CD4-positive, CD25-positive, alpha-beta regulatory T cell (primary cell): Measurements from ENCODE around the gene C2CD3. TPM values are rescaled to one million over a fixed set of nuclear protein-coding genes. Genes with fewer than 3 reads are reported as not detected.

Source experiments
- ATAC-seq, 2 donors: fragments of 150-1000 bp; cut with Tn5 transposase; one replicate each; pipeline ENCODE4 v1.10.0; 2021; ENCODE audit warnings: low read depth in 2 of 2, moderate number of reproducible peaks in 2 of 2, moderate library complexity in 1 of 2
- DNase-seq, 3 donors: peaks; one replicate each; pipeline versions ENCODE4 v3.0.0 to v3.0.0-alpha.2; 2012 to 2022; ENCODE audit warnings: mixed read lengths in 1 of 3
- H3K27ac ChIP-seq: one replicate; pipeline ENCODE4 v1.7.0; 2013; ENCODE audit warnings: mild to moderate bottlenecking, low read length; ENCODE audit not compliant: insufficient read depth, poor library complexity, severe bottlenecking
- H3K27me3 ChIP-seq: one replicate; pipeline ENCODE4 v1.7.0; 2013; ENCODE audit warnings: low read length; ENCODE audit not compliant: control insufficient read depth, insufficient read depth
- H3K36me3 ChIP-seq: one replicate; pipeline ENCODE4 v1.7.0; 2013; ENCODE audit warnings: mild to moderate bottlenecking, low read length, moderate library complexity; ENCODE audit not compliant: control insufficient read depth, insufficient read depth
- H3K4me1 ChIP-seq: 2 replicates; pipeline ENCODE4 v1.7.0; 2013; ENCODE audit warnings: mild to moderate bottlenecking, low read length; ENCODE audit not compliant: insufficient read depth, control insufficient read depth, poor library complexity, severe bottlenecking
- H3K4me3 ChIP-seq: one replicate; pipeline ENCODE4 v1.7.0; 2013; ENCODE audit warnings: low read depth, mild to moderate bottlenecking, low read length, moderate library complexity
- H3K9me3 ChIP-seq, 2 experiments: 1 replicate in 1 of 2; 2 replicates in 1 of 2; pipeline ENCODE4 v1.7.0; 2013; ENCODE audit warnings: low read length in 2 of 2, mild to moderate bottlenecking in 1 of 2, moderate library complexity in 1 of 2; ENCODE audit not compliant: control insufficient read depth in 2 of 2
- H3K27ac Mint-ChIP-seq, 3 donors: one replicate each; pipeline ENCODE4 v1.8.0; 2020 to 2022; ENCODE audit warnings: mild to moderate bottlenecking in 3 of 3, mixed read lengths in 3 of 3, moderate library complexity in 2 of 3
- H3K27me3 Mint-ChIP-seq: one replicate; pipeline ENCODE4 v1.8.0; 2022; ENCODE audit warnings: mild to moderate bottlenecking, mixed read lengths
- H3K36me3 Mint-ChIP-seq: one replicate; pipeline ENCODE4 v1.8.0; 2020; ENCODE audit warnings: mixed read lengths
- H3K4me1 Mint-ChIP-seq, 4 donors: one replicate each; pipeline ENCODE4 v1.8.0; 2020 to 2022; ENCODE audit warnings: mixed read lengths in 4 of 4, mild to moderate bottlenecking in 1 of 4
- H3K4me3 Mint-ChIP-seq, 4 donors: one replicate each; pipeline ENCODE4 v1.8.0; 2020 to 2022; ENCODE audit warnings: mild to moderate bottlenecking in 4 of 4, mixed read lengths in 4 of 4, moderate library complexity in 3 of 4
- H3K9me3 Mint-ChIP-seq, 7 donors: one replicate each; pipeline ENCODE4 v1.8.0; 2020 to 2022; ENCODE audit warnings: mixed read lengths in 7 of 7, mild to moderate bottlenecking in 3 of 7, moderate library complexity in 2 of 7
- polyA plus RNA-seq, 4 donors: library from polyadenylated mRNA; unstranded; fragments of 300-500 nt; fragmentation: Illumina TruSeq; gene quantifications; one replicate each; pipeline ENCODE4 v1.2.3, GENCODE V29; 2021
- total RNA-seq: library from RNA; stranded (reverse); gene quantifications from one replicate; pipeline ENCODE4 v1.2.3, GENCODE V29; 2022

C2CD3 gene
- total and polyA plus RNA-seq, 5 donors from 2014 or later, result 7.2 to 46.4 (median 9.3) TPM

DNA sequence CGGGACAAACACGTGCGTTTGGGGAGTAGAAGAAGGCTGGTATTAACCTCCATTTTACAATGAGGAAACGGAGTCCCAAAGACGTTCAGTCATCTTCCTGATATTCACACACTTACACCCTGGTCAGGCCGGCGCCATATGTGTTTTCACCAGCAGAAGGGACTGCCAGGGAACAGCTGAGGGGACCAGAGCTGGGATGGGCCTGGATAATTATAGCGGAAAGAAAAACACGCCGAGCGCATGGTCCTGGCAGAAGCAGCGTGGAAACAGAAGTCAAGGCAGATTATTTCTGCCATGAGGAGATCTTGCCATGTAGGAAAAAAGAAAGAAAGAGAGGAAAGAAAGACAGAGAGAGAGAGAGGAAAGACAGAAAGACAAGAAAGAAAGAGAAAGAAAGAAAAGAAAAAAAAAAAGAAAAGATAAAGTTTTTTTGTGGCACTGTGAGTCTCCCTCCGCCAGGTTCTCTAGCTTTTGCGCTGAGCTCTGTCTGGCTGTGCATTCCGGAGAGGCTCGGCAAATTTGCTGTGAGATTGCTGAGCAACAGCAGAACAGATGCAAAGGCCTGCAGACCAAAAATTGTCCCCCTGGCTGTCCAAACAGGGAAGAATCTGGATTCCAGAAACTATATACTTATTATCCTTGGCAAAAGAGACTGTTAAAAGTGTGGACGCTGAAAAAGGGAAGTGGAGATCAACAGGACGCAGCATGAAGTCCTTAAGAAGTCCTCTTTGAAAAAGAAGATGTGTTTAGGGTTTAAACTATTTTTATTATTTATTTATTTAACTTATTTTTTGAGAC, 186.9 kb downstream of the C2CD3 start:
- Histone ChIP-seq H3K4me3 (peak overlapping the region; percentile 56), H3K36me3 (peaks cover 25% of the 10 kb centered on the region), H3K9me3 (no peaks in the 10 kb centered on the region), H3K27ac (peak overlapping the region; percentile 97), H3K4me1 (peaks cover 39% of the 10 kb centered on the region), H3K27me3 (no peaks in the 10 kb centered on the region)
- Mint-ChIP-seq H3K27me3 (no peaks in the 10 kb centered on the region), H3K9me3 (peaks cover 0 to 2% (median 0%) of the 10 kb centered on the region in 7 donors), H3K4me1 (peaks cover 0 to 34% (median 20%) of the 10 kb centered on the region in 4 donors), H3K4me3 (peak overlapping the region; percentile 95 to 100 (median 98)), H3K27ac (peak overlapping the region; percentile 98 to 99 (median 99)), H3K36me3 (peaks cover 29% of the 10 kb centered on the region)
- ATAC-seq (no peak), DNase-seq (no peak)

DNA sequence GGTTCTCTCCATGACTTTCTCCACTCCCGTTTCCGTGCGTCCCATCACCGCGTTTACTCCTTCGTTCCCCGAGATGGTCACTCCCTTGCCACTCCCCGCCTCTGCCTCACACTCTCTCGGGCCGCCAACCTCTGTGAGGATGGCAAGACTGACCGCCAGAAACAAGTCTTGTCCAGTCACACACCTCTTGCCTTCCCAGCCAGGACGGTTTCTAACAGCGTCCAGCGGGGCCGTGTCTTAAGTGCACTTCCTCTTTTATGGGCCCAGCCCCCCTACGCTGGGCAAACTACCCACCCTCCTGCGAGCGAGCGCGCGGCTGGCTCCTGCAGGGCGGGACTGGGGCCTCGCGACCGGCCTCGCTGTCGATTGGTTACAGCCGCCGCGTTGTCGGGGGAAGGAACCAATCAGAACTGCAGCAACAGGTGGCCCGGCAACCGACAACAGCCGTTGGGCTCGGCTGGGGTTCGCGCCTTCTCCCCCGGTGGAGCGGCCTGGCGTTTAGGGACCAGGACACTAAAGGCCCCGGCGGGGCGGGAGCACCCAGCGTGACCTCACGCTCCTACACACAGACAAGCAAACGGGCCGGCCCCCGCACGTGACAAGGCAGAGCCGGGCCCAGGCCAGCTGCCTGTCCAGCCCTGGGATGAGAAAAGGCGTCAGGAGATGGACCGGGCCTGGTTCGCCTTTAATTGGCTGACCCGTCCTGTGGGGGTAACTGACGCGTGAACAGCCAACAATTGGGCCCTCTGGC, 187.6 kb downstream of the C2CD3 start:
- Histone ChIP-seq H3K9me3 (no peaks in the 10 kb centered on the region), H3K4me3 (peak overlapping the region; percentile 83), H3K27me3 (no peaks in the 10 kb centered on the region), H3K27ac (peak overlapping the region; percentile 97), H3K4me1 (peaks cover 47% of the 10 kb centered on the region), H3K36me3 (peaks cover 33% of the 10 kb centered on the region)
- Mint-ChIP-seq H3K4me1 (peaks cover 0 to 42% (median 27%) of the 10 kb centered on the region in 4 donors), H3K4me3 (peak overlapping the region; percentile 95 to 100 (median 98)), H3K36me3 (peaks cover 37% of the 10 kb centered on the region), H3K27me3 (no peaks in the 10 kb centered on the region), H3K9me3 (peaks cover 0 to 2% (median 0%) of the 10 kb centered on the region in 7 donors), H3K27ac (peak overlapping the region; percentile 98 to 99 (median 99))
- ATAC-seq (peak; percentile 81 to 82), DNase-seq (peak; percentile 91 to 98 (median 94))

DNA sequence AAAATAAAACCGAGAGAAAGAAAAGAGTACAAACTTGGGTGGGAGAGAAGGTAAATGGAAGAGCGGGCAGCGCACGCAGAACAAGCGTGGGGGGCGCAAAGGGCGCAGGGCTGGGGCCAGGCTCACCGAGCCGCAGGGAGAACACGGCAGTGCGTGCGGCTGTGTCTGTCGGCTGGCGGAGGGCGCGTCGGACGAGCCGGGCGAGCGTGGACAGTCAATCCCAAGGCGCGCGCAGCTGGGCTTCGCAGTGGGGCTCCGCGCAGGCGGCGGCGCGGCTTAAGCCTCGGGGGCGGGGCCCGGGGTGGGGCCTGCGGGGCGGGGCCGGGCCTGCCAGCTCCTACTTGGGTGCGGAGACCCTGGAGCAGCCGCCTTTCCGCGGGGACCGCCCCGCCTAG, 188.2 kb downstream of the C2CD3 start, which contains the start of gene UCP2:
UCP2 (minus strand) TSS at position 249 of the 395 bp plus-strand sequence. CDS start 4,465 bp downstream, outside the sequence.
- peaks cover 43% of the 10 kb centered on the region for H3K36me3 Mint-ChIP-seq

DNA sequence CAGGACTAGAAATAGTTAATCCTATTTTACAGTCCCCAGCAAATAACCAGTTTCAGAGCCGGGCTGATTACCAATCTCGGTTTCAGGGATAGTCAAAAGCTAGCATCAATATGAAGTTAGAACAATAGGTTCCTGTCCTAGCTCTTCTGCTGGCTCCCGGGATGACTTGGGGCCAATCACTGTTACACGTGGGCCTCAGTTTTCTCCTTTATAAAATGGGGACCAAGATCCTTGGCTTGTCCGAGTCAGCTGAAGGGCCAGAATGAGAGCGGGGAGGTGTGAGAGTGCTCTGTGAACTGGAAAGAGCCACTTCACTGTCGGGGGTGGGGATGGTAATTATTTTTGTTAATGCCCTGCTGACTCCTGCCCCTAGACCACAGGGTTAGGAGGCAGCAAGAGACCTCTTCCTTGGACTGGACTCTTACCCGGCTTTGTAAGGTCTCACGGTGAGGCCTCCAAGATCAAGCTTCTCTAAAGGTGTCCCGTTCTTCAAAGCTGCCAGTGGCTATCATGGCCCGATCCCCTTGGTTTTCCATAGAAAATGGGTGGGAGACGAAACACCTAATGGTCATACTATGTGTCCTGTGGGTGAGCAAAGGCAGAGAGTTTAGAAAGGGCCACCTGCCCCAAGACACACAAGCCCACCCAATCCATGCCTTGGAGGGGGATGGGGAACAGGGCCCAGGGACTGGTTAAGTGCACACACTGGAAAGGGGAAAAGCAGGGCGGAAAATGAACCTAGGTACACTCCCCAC, 189.6 kb downstream of the C2CD3 start:
- no peaks in the 10 kb centered on the region for H3K27me3 Mint-ChIP-seq
- peaks cover 56% of the 10 kb centered on the region for H3K36me3 Mint-ChIP-seq
- no peak for ATAC-seq
- H3K4me1 Mint-ChIP-seq, result peaks cover 0 to 62% (median 37%) of the 10 kb centered on the region in 4 donors
- no peak for DNase-seq
- Histone ChIP-seq H3K27ac (peak overlapping the region; percentile 97), H3K36me3 (peaks cover 52% of the 10 kb centered on the region), H3K27me3 (no peaks in the 10 kb centered on the region), H3K4me3 (peak overlapping the region; percentile 97), H3K9me3 (no peaks in the 10 kb centered on the region), H3K4me1 (peaks cover 66% of the 10 kb centered on the region)
- H3K27ac Mint-ChIP-seq, result peak overlapping the region; percentile 97 to 99 (median 98)
- peaks cover 0 to 2% (median 0%) of the 10 kb centered on the region in 7 donors for H3K9me3 Mint-ChIP-seq
- H3K4me3 Mint-ChIP-seq, result peak overlapping the region; percentile 95 to 100 (median 98)

More for the DNA sequence above, 188.2 kb downstream of the C2CD3 start, which contains the start of gene UCP2:
- Histone ChIP-seq H3K4me3 (peak within 1 kb of the TSS; percentile 97), H3K4me1 (peaks cover 52% of the 10 kb centered on the region), H3K27me3 (no peaks in the 10 kb centered on the region), H3K9me3 (no peaks in the 10 kb centered on the region), H3K36me3 (peaks cover 39% of the 10 kb centered on the region), H3K27ac (peak within 1 kb of the TSS; percentile 97)
- peak within 1 kb of the TSS; percentile 98 to 99 (median 99) for H3K27ac Mint-ChIP-seq
- peak; percentile 58 to 65 for ATAC-seq
- peaks cover 0 to 48% (median 30%) of the 10 kb centered on the region in 4 donors for H3K4me1 Mint-ChIP-seq
- H3K27me3 Mint-ChIP-seq, result no peaks in the 10 kb centered on the region
- peak within 1 kb of the TSS; percentile 95 to 100 (median 98) for H3K4me3 Mint-ChIP-seq
- DNase-seq, result peak; percentile 79 to 91 (median 81)
- peaks cover 0 to 2% (median 0%) of the 10 kb centered on the region in 7 donors for H3K9me3 Mint-ChIP-seq

DNA sequence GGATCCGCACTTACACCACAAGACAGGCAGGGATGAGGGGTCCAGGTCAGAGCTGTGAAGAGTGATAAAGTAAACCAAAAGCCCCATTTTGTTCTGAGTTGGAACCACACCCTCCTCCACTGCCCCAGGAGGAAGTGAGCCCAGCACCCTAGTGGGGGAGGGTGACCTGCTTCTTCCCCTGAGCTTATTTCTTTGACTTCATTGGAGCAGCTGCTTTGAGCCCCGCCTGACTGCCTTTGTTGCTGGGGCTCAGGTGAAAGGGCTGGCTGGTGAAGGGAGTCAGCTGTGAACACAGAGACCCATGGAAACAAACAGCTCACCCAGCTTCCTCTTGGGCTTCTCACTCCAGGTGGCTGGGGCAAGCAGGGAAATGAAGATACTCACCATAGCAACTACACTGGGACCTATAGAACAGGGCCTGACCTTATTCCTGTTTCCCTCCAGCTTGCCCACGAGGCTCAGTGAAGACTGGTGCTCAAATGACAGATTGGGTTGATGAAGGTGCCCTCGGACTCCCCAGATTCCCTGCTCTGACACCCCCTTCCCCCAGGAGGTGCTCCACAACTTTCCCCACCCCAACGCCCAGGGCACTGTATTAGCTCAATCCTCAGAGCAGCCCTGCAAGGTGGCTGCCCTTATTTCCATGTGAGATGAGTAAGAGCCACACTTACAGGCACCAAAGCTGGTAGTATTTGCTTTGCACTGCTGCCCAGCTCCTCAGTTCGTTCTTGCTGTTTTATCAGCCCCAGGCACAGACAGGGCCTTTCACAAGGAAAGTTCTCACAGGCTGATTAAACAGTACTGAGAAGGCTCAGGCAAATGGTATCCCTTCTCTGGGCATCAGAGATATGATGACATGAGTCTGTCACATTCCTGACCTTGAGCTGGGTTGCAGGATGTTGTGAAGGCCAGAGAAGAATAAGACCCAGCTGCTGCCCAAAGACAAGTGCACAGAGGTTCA, 190.5 kb downstream of the C2CD3 start:
- peak overlapping the region; percentile 97 for H3K4me3 ChIP-seq
- Mint-ChIP-seq H3K4me1 (peaks cover 0 to 68% (median 44%) of the 10 kb centered on the region in 4 donors), H3K36me3 (peaks cover 63% of the 10 kb centered on the region), H3K4me3 (peak overlapping the region; percentile 95 to 100 (median 98)), H3K27ac (peak overlapping the region; percentile 97 to 99 (median 98)), H3K27me3 (no peaks in the 10 kb centered on the region), H3K9me3 (peaks cover 0 to 2% (median 0%) of the 10 kb centered on the region in 7 donors)
- H3K9me3 ChIP-seq, result no peaks in the 10 kb centered on the region
- peak overlapping the region; percentile 97 for H3K27ac ChIP-seq
- H3K27me3 ChIP-seq, result no peaks in the 10 kb centered on the region
- H3K36me3 ChIP-seq, result peaks cover 61% of the 10 kb centered on the region
- peak; percentile 72 to 74 for ATAC-seq
- peaks cover 76% of the 10 kb centered on the region for H3K4me1 ChIP-seq
- peak; percentile 66 to 96 (median 91) for DNase-seq

DNA sequence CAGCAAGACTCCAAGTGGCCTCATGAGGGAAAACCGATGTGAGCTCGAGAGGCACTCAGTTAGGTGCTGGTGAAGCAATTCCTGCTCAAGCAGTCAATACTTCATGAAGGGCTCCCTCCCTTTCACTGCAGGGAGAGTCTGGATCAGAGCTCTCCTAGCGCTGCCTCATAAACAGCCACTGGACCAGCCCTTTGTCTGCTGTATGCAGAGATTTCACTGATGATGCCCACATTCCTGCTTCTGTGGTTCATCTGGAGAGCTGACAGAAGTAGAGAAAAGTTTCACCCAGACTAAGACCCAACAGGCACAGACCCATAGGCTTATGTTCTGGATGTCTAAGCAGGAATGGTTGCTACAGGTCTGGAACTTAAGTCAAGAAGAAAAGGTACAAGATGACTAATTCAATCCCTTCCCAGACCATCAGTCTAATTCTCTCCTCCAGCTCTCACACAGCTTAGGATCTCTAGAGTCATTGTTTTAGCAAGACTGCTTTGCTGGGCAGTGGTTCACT, 192.2 kb downstream of the C2CD3 start:
- H3K4me1 Mint-ChIP-seq, result peaks cover 0 to 73% (median 51%) of the 10 kb centered on the region in 4 donors
- no peak for DNase-seq
- peak overlapping the region; percentile 97 for H3K27ac ChIP-seq

More for the DNA sequence above, 192.2 kb downstream of the C2CD3 start:
- Histone ChIP-seq H3K4me1 (peaks cover 82% of the 10 kb centered on the region), H3K9me3 (no peaks in the 10 kb centered on the region), H3K36me3 (peaks cover 70% of the 10 kb centered on the region), H3K27me3 (no peaks in the 10 kb centered on the region), H3K4me3 (peak overlapping the region; percentile 97)
- Mint-ChIP-seq H3K27ac (peak overlapping the region; percentile 94 to 99 (median 99)), H3K36me3 (peaks cover 79% of the 10 kb centered on the region), H3K27me3 (no peaks in the 10 kb centered on the region), H3K9me3 (peaks cover 0 to 2% (median 0%) of the 10 kb centered on the region in 7 donors), H3K4me3 (peak overlapping the region; percentile 89 to 100 (median 97))
- ATAC-seq, result no peak
